H1 (cell line): ENCODE results near the gene HNRNPH2. TPM values are rescaled to one million over a fixed set of nuclear protein-coding genes. Genes with fewer than 3 reads are reported as not detected.

Experiments
- CTCF ChIA-PET: fragments of 300-600 bp; sonication (Branson Sonifier 250); formaldehyde crosslinking; loops from one replicate; lab custom pipeline; 2021; ENCODE audit not compliant: partially characterized antibody; lab: Charles Lee
- POLR2A ChIA-PET: fragments of 300-600 bp; sonication (Branson Sonifier 250); formaldehyde crosslinking; loops from one replicate; lab custom pipeline; 2021; ENCODE audit warnings: inconsistent platforms; ENCODE audit not compliant: partially characterized antibody; lab: Charles Lee
- DNase-seq, 2 experiments: peaks; one replicate each; pipeline versions ENCODE4 v3.0.0 to v3.0.0-alpha.2; 2010 to 2022; ENCODE audit warnings: low spot score in 2 of 2, low read depth in 1 of 2, mixed read lengths in 1 of 2
- FAIRE-seq: peaks from 2 replicates; lab custom pipeline; 2011; peaks lifted over from hg19 to GRCh38; lab: Jason Lieb, UNC
- H2AFZ ChIP-seq: 2 replicates; pipeline ENCODE4 v1.8.1; 2012; ENCODE audit warnings: low read length, inconsistent platforms
- H2AK5ac ChIP-seq: 2 replicates; pipeline ENCODE4 v1.6.1; 2013; ENCODE audit warnings: low read depth, low read length
- H2BK120ac ChIP-seq: replicated peaks from 2 replicates; pipeline ENCODE3; 2013; ENCODE audit warnings: low read depth, low read length, inconsistent platforms
- H2BK12ac ChIP-seq: 2 replicates; pipeline ENCODE4 v1.6.1; 2013; ENCODE audit warnings: low read depth, low read length
- H2BK15ac ChIP-seq: 2 replicates; pipeline ENCODE4 v1.6.1; 2013; ENCODE audit warnings: low read length
- H2BK20ac ChIP-seq: 2 replicates; pipeline ENCODE4 v1.6.1; 2013; ENCODE audit warnings: low read length
- H2BK5ac ChIP-seq: 2 replicates; pipeline ENCODE4 v1.6.1; 2013; ENCODE audit warnings: low read depth, low read length
- H3K14ac ChIP-seq: 2 replicates; pipeline ENCODE4 v1.6.1; 2013; ENCODE audit warnings: inconsistent platforms; ENCODE audit not compliant: insufficient read length
- H3K18ac ChIP-seq: 2 replicates; pipeline ENCODE4 v1.6.1; 2013; ENCODE audit warnings: low read length; ENCODE audit errors: extremely low read depth
- H3K23ac ChIP-seq: 2 replicates; pipeline ENCODE4 v1.6.1; 2013; ENCODE audit warnings: inconsistent platforms; ENCODE audit not compliant: insufficient read length
- H3K23me2 ChIP-seq: 2 replicates; pipeline ENCODE4 v1.6.1; 2013; ENCODE audit warnings: low read depth, low read length
- H3K27ac ChIP-seq: 2 replicates; pipeline ENCODE4 v1.6.1; 2011; ENCODE audit warnings: low read depth, low read length, inconsistent platforms
- H3K27me3 ChIP-seq, 4 experiments: replicated peaks in 1 of 4; 1 replicate in 1 of 4; 2 replicates in 3 of 4; pipeline versions ENCODE4 v1.6.1 to v1.8.1; 2011 to 2013; ENCODE audit warnings: low read length in 3 of 4, mild to moderate bottlenecking in 3 of 4, inconsistent platforms in 2 of 4, mixed read lengths in 2 of 4, moderate library complexity in 1 of 4; ENCODE audit not compliant: control insufficient read depth in 3 of 4, insufficient read depth in 3 of 4; ENCODE audit errors: extremely low read depth in 1 of 4
- H3K36me3 ChIP-seq, 4 experiments: 2 replicates each; pipeline versions ENCODE4 v1.6.1 to v1.8.1; 2011 to 2013; ENCODE audit warnings: mild to moderate bottlenecking in 4 of 4, low read length in 3 of 4, moderate library complexity in 2 of 4, control low read depth in 1 of 4, inconsistent platforms in 1 of 4; ENCODE audit not compliant: insufficient read depth in 4 of 4, control insufficient read depth in 2 of 4
- H3K4ac ChIP-seq: replicated peaks from 2 replicates; pipeline ENCODE3; 2013; ENCODE audit warnings: low read length, low read depth, mixed read lengths, inconsistent platforms; ENCODE audit not compliant: insufficient read length
- H3K4me1 ChIP-seq, 4 experiments: replicated peaks in 1 of 4; 1 replicate in 1 of 4; 2 replicates in 3 of 4; pipeline versions ENCODE4 v1.6.1 to v1.8.1; 2011 to 2013; ENCODE audit warnings: low read length in 3 of 4, inconsistent platforms in 2 of 4, mixed read lengths in 1 of 4; ENCODE audit not compliant: insufficient read depth in 4 of 4, control insufficient read depth in 3 of 4
- H3K4me2 ChIP-seq, 2 experiments: 2 replicates each; pipeline versions ENCODE4 v1.6.1 to v1.8.1; 2011 to 2013; ENCODE audit warnings: low read depth in 2 of 2, low read length in 2 of 2, control low read depth in 1 of 2, inconsistent platforms in 1 of 2, mild to moderate bottlenecking in 1 of 2; ENCODE audit not compliant: insufficient read depth in 1 of 2
- H3K4me3 ChIP-seq, 4 experiments: fragments of 200-600, 300-600 bp in 1 of 4; sonication (generic), shearing (Covaris generic), sonication (Bioruptor Twin) in 1 of 4; 2 replicates each; pipeline versions ENCODE4 v1.5.1 to v1.8.1; 2011 to 2016; ENCODE audit warnings: low read length in 4 of 4, low read depth in 3 of 4, control low read depth in 2 of 4, inconsistent platforms in 2 of 4, mild to moderate bottlenecking in 2 of 4, mixed read lengths in 1 of 4, moderate library complexity in 1 of 4; ENCODE audit not compliant: insufficient read depth in 2 of 4; ENCODE audit errors: extremely low read depth in 1 of 4
- H3K56ac ChIP-seq: replicated peaks from 2 replicates; pipeline ENCODE3; 2013; ENCODE audit warnings: low read depth, mild to moderate bottlenecking, mixed read lengths, low read length, inconsistent platforms; ENCODE audit not compliant: insufficient read length
- H3K79me1 ChIP-seq: 2 replicates; pipeline ENCODE4 v1.6.1; 2013; ENCODE audit warnings: low read depth, low read length, control low read depth
- H3K79me2 ChIP-seq, 2 experiments: 2 replicates each; pipeline versions ENCODE4 v1.6.1 to v1.8.1; 2012 to 2013; ENCODE audit warnings: low read length in 2 of 2, mild to moderate bottlenecking in 2 of 2, inconsistent platforms in 1 of 2; ENCODE audit not compliant: insufficient read depth in 2 of 2, control insufficient read depth in 1 of 2
- H3K9ac ChIP-seq, 4 experiments: replicated peaks in 1 of 4; 1 replicate in 1 of 4; 2 replicates in 3 of 4; pipeline versions ENCODE4 v1.6.1 to v1.8.1; 2011 to 2013; ENCODE audit warnings: low read depth in 3 of 4, low read length in 3 of 4, control low read depth in 2 of 4, mild to moderate bottlenecking in 2 of 4, moderate library complexity in 2 of 4, inconsistent platforms in 1 of 4; ENCODE audit errors: extremely low read depth in 1 of 4
- H3K9me3 ChIP-seq, 2 experiments: 2 replicates each; pipeline versions ENCODE4 v1.6.1 to v1.8.1; 2012 to 2013; ENCODE audit warnings: mild to moderate bottlenecking in 2 of 2, moderate library complexity in 2 of 2, control low read depth in 1 of 2, inconsistent platforms in 1 of 2, low read depth in 1 of 2, low read length in 1 of 2, mixed read lengths in 1 of 2; ENCODE audit not compliant: insufficient read depth in 2 of 2
- H4K20me1 ChIP-seq, 2 experiments: replicated peaks in 1 of 2; 2 replicates each; pipeline versions ENCODE3 to v1.8.1; 2011 to 2013; ENCODE audit warnings: inconsistent platforms in 2 of 2, low read length in 2 of 2, mild to moderate bottlenecking in 1 of 2; ENCODE audit not compliant: insufficient read depth in 2 of 2, control insufficient read depth in 1 of 2
- H4K5ac ChIP-seq: 2 replicates; pipeline ENCODE4 v1.6.1; 2013; ENCODE audit warnings: low read length, low read depth, mixed read lengths, inconsistent platforms; ENCODE audit not compliant: insufficient read length
- H4K8ac ChIP-seq: 2 replicates; pipeline ENCODE4 v1.8.0; 2013; ENCODE audit warnings: mild to moderate bottlenecking, moderate library complexity, low read length, inconsistent platforms; ENCODE audit not compliant: insufficient read depth; ENCODE audit errors: extremely low read depth
- H4K91ac ChIP-seq: replicated peaks from 2 replicates; pipeline ENCODE3; 2013; ENCODE audit warnings: low read length, mixed read lengths, inconsistent platforms; ENCODE audit not compliant: insufficient read length
- ATF3 ChIP-seq: IDR thresholded peaks from 2 replicates; pipeline ENCODE4 v1.6.1; 2011; ENCODE audit warnings: low read depth, mild to moderate bottlenecking, low read length; ENCODE audit not compliant: insufficient read depth
- BACH1 ChIP-seq: IDR thresholded peaks from 2 replicates; pipeline ENCODE4 v1.6.1; 2012; ENCODE audit warnings: low read length, improper control_type of control experiment
- CBX8 ChIP-seq: fragments of 300-800, 300-1000 bp; sonication (generic); IDR thresholded peaks from 2 replicates; pipeline ENCODE4 v1.7.1; 2016; ENCODE audit warnings: low read depth, low read length, borderline replicate concordance
- CTCF ChIP-seq, 3 experiments: IDR thresholded peaks; 1 replicate in 2 of 3; 2 replicates in 1 of 3; pipeline versions ENCODE4 v1.5.1 to v1.6.1; 2011; ENCODE audit warnings: low read length in 3 of 3, mild to moderate bottlenecking in 3 of 3, inconsistent platforms in 2 of 3, low read depth in 1 of 3, moderate library complexity in 1 of 3; ENCODE audit not compliant: insufficient read depth in 1 of 3; ENCODE audit errors: control extremely low read depth in 1 of 3
- EZH2 ChIP-seq: fragments of 200-600 bp; sonication (generic); IDR thresholded peaks from 2 replicates; pipeline ENCODE4 v1.7.1; 2012; ENCODE audit warnings: low read depth, mild to moderate bottlenecking, moderate library complexity, low read length, inconsistent platforms; ENCODE audit not compliant: severe bottlenecking
- FOSL1 ChIP-seq: IDR thresholded peaks from 2 replicates; pipeline ENCODE4 v1.6.1; 2011; ENCODE audit warnings: mild to moderate bottlenecking, low read depth, low read length, moderate library complexity; ENCODE audit not compliant: insufficient read depth
- HDAC2 ChIP-seq, 2 experiments: fragments of 300-600 bp in 1 of 2; sonication (generic) in 1 of 2; IDR thresholded peaks; 2 replicates each; pipeline ENCODE4 v1.6.1; 2011 to 2012; ENCODE audit warnings: low read depth in 2 of 2, low read length in 2 of 2, mild to moderate bottlenecking in 2 of 2, moderate library complexity in 2 of 2, borderline replicate concordance in 1 of 2, inconsistent platforms in 1 of 2
- HDAC6 ChIP-seq: IDR thresholded peaks from one replicate; pipeline ENCODE4 v1.7.1; 2012; ENCODE audit warnings: low read depth, mild to moderate bottlenecking, inconsistent platforms, low read length, moderate library complexity
- POLR2A ChIP-seq, 2 experiments: IDR thresholded peaks; 1 replicate in 1 of 2; 2 replicates in 1 of 2; pipeline ENCODE4 v1.6.1; 2011; ENCODE audit warnings: low read depth in 2 of 2, low read length in 2 of 2, mild to moderate bottlenecking in 2 of 2; ENCODE audit errors: control extremely low read depth in 1 of 2
- POU5F1 ChIP-seq: IDR thresholded peaks from 2 replicates; pipeline ENCODE4 v1.6.1; 2011; ENCODE audit warnings: low read depth, mild to moderate bottlenecking, low read length, moderate library complexity
- WGBS, 2 experiments: shearing (Covaris generic) in 1 of 2; methylation state at CpG; one replicate each; pipeline versions ENCODE4 v1.1.6 to v1.1.7; 2013 to 2015; ENCODE audit warnings: low lambda C conversion rate in 2 of 2, mixed read lengths in 2 of 2, inconsistent platforms in 1 of 2, low coverage in 1 of 2, missing lambda C conversion rate in 1 of 2; ENCODE audit not compliant: insufficient replicate concordance in 2 of 2, insufficient coverage in 1 of 2, insufficient read length in 1 of 2; ENCODE audit errors: extremely low coverage in 1 of 2, missing lambda C conversion rate in 1 of 2; 5-methylcytosine and 5-hydroxymethylcytosine counted together
- polyA plus RNA-seq, 7 experiments: library from polyadenylated mRNA; depleted of rRNA in 3 of 7; stranded (reverse) in 5 of 7; unstranded in 2 of 7; fragments of >200 nt in 5 of 7; fragments of 200-250 nt in 2 of 7; gene quantifications; 1 replicate in 5 of 7; 2 replicates in 1 of 7; 4 replicates in 1 of 7; pipeline versions ENCODE4 v1.2.1 to v1.2.3, GENCODE V29; 2011 to 2013; ENCODE audit warnings: missing spikeins in 2 of 7, mixed read lengths in 2 of 7
- total RNA-seq: library from RNA; stranded (reverse); fragmentation: NEBNext Ultra II Directional; extraction: Animal tissue kit (Norgen Biotek cat#: 25700); gene quantifications from 2 replicates; pipeline ENCODE4 v1.2.1, GENCODE V29; 2021

The HNRNPH2 gene
- total and polyA plus RNA-seq, 2 of the 8 experiments (the other 6 are each of a cell fraction or from before 2014, with no cell fraction given): 27.7 to 66.7 TPM

DNA sequence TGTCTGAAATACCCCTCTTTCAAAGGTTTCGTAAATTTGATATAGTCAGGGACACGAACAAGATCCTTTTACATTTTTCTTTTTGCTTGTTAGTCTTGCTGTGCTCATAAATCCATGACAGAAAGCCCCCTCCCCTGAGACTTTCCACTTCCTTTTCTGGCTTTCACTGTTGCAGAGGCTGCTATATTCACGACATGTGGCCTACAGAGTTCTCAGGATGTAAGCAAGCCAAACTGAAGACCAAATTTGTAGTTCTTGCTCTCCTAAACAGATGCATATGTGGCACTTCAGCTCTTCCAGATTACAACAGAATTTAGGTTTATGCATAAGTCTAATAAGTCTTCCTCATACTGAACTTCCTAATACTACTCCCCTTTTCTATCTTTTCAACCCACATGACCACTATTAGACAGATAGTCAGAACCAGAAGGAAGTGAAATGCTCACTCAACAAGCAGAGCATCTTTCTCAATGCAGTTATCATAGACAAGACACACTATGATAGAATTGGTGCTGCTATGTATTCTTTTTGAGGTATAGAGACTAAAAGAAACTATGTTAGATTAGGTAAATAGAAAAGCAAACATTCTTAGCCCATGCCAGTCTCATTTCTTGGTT is 37.0 kb upstream of the HNRNPH2 start:
- H3K27ac ChIP-seq: no peak overlapping the region
- ChIA-PET POLR2A (interaction anchor here (1.2 kb wide), 1 partner anchor 20 kb away, joined by 3 read pairs; the partner anchor contains the start of gene RPL36A), CTCF (no interaction called here)
- no peak overlapping the region for H4K5ac ChIP-seq
- no peak overlapping the region for H4K91ac ChIP-seq
- no peak overlapping the region for H2BK5ac ChIP-seq
- H2BK15ac ChIP-seq: no peak overlapping the region
- H2BK20ac ChIP-seq: no peak overlapping the region
- H3K4me1 ChIP-seq: no peaks in the 10 kb centered on the region
- no peaks in the 10 kb centered on the region for H3K23me2 ChIP-seq
- no peak overlapping the region for H3K4me2 ChIP-seq
- DNase-seq: no peak
- no peak overlapping the region for H2AFZ ChIP-seq
- H3K4ac ChIP-seq: no peak overlapping the region
- no peak overlapping the region for H2BK120ac ChIP-seq
- no peak overlapping the region for H3K14ac ChIP-seq
- H3K4me3 ChIP-seq: no peak overlapping the region
- no peak overlapping the region for H3K56ac ChIP-seq
- WGBS, 2 experiments: 92% methylated on average over 3 of the region's 3 CpGs; no CpG with 5 or more reads in 1 of the 2 experiments
- no peak overlapping the region for H2AK5ac ChIP-seq
- no peaks in the 10 kb centered on the region for H3K79me1 ChIP-seq
- FAIRE-seq: no peak
- no peak overlapping the region for H4K8ac ChIP-seq
- no peaks in the 10 kb centered on the region for H3K9me3 ChIP-seq
- H3K23ac ChIP-seq: no peak overlapping the region
- no peaks in the 10 kb centered on the region for H4K20me1 ChIP-seq
- no peaks in the 10 kb centered on the region for H3K79me2 ChIP-seq
- no peak overlapping the region for H2BK12ac ChIP-seq
- H3K36me3 ChIP-seq: no peaks in the 10 kb centered on the region
- no peaks in the 10 kb centered on the region for H3K27me3 ChIP-seq
- no peak overlapping the region for H3K18ac ChIP-seq
- no peak overlapping the region for H3K9ac ChIP-seq
- TF ChIP-seq BACH1 (no peak), EZH2 (no peak), ATF3 (no peak), HDAC2 (IDR thresholded peaks at IDR 0.05; ENCODE audit: borderline replicate concordance in 1 of 2, low read depth in 2 of 2, low read length in 2 of 2) (no peak), POLR2A (IDR thresholded peaks at IDR 0.05; ENCODE audit: control extremely low read depth in 1 of 2, low read depth in 2 of 2, low read length in 2 of 2) (no peak), CBX8 (no peak), FOSL1 (no peak), CTCF (IDR thresholded peaks at IDR 0.05; ENCODE audit: control extremely low read depth in 1 of 3, insufficient read depth in 1 of 3, low read depth in 1 of 3, low read length in 3 of 3) (no peak), HDAC6 (no peak), POU5F1 (no peak)
